Sigmoid colon (tissue), 7 donors: ENCODE data around the gene TMEM235. TPM values are rescaled to one million over a fixed set of nuclear protein-coding genes. Genes with fewer than 3 reads are reported as not detected.

Source experiments
- DNase-seq: peaks from one replicate; pipeline ENCODE4 v3.0.0-alpha.2; 2019
- H3K27ac ChIP-seq, 4 donors: fragments of 200-600 bp; sonication (generic); one replicate each; pipeline ENCODE4 v1.5.1; 2016 to 2019; ENCODE audit warnings: mild to moderate bottlenecking in 1 of 4
- H3K27me3 ChIP-seq, 3 donors: fragments of 200-600 bp; sonication (generic); one replicate each; pipeline ENCODE4 v1.5.1; 2019; ENCODE audit warnings: mild to moderate bottlenecking in 1 of 3
- H3K36me3 ChIP-seq, 4 donors: fragments of 200-600 bp; sonication (generic); one replicate each; pipeline ENCODE4 v1.5.1; 2016 to 2019
- H3K4me1 ChIP-seq, 4 donors: fragments of 200-600 bp; sonication (generic); one replicate each; pipeline ENCODE4 v1.5.1; 2017 to 2019
- H3K4me3 ChIP-seq, 4 donors: fragments of 200-600 bp; sonication (generic); one replicate each; pipeline ENCODE4 v1.5.1; 2017 to 2019; ENCODE audit warnings: mild to moderate bottlenecking in 2 of 4, moderate library complexity in 1 of 4
- H3K9me3 ChIP-seq, 4 donors: fragments of 200-600 bp in 3 of 4; sonication (generic) in 3 of 4; one replicate each; pipeline versions ENCODE4 v1.5.1 to v1.6.1; 2013 to 2019
- CTCF ChIP-seq, 4 experiments: fragments of 450-650 bp in 3 of 4; fragments of 200-600 bp in 1 of 4; IDR thresholded peaks; one replicate each; pipeline ENCODE4 v1.5.1; 2016 to 2019; ENCODE audit warnings: antibody characterized with exemption in 4 of 4, mild to moderate bottlenecking in 3 of 4, moderate library complexity in 2 of 4
- EP300 ChIP-seq, 4 donors: sonication (generic); formaldehyde crosslinking; IDR thresholded peaks; one replicate each; pipeline ENCODE4 v1.6.1; 2017; ENCODE audit warnings: antibody characterized with exemption in 4 of 4
- POLR2A ChIP-seq, 2 donors: fragments of 450-650 bp; IDR thresholded peaks; one replicate each; pipeline ENCODE4 v1.6.1; 2016; ENCODE audit warnings: antibody characterized with exemption in 2 of 2, mild to moderate bottlenecking in 2 of 2, moderate library complexity in 2 of 2
- POLR2AphosphoS5 ChIP-seq, 4 donors: sonication (generic); formaldehyde crosslinking; IDR thresholded peaks; one replicate each; pipeline ENCODE4 v1.6.1; 2017; ENCODE audit warnings: antibody characterized with exemption in 4 of 4
- WGBS, 2 donors: extraction: QIAGEN DNeasy Blood & Tissue Kit; methylation state at CpG; one replicate each; pipeline ENCODE4 v1.1.7; 2013; 5-methylcytosine and 5-hydroxymethylcytosine counted together
- intact Hi-C: fragments of 100-400 bp; cut with DNase I; formaldehyde crosslinking; loops from one replicate; pipeline ENCODE4 v1.15.1; 2023
- polyA plus RNA-seq, 3 donors: library from polyadenylated mRNA; stranded (reverse); fragments of 200-250 nt; gene quantifications; one replicate each; pipeline ENCODE4 v1.2.3, GENCODE V29; 2013
- total RNA-seq, 4 donors: library from RNA; depleted of rRNA; stranded (reverse); fragments of >200 nt; gene quantifications; one replicate each; pipeline ENCODE4 v1.1.0, GENCODE V29; 2016
- donor health status: healthy with polysubstance abuse.
- donor health status: Bipolar disorder and iron deficiency.
- donor health status: healthy.

TMEM235 gene
- total and polyA plus RNA-seq, 7 donors = 0.04 TPM; not detected in 6

- H3K4me1 ChIP-seq = no peaks in the 10 kb centered on the region
- TF ChIP-seq CTCF (IDR thresholded peaks at IDR 0.05) (no peak), EP300 (IDR thresholded peaks at IDR 0.05) (no peak), POLR2A (IDR thresholded peaks at IDR 0.05) (no peak), POLR2AphosphoS5 (IDR thresholded peaks at IDR 0.05) (no peak)
- H3K4me3 ChIP-seq = no peak overlapping the region
- no peaks in the 10 kb centered on the region for H3K36me3 ChIP-seq
- no peak for DNase-seq
- H3K27ac ChIP-seq = no peak overlapping the region
- no peaks in the 10 kb centered on the region for H3K9me3 ChIP-seq
- intact Hi-C loops = no loop called here
- H3K27me3 ChIP-seq = no peaks in the 10 kb centered on the region
- 77 to 80% methylated on average over 7 of the region's 7 CpGs for WGBS, 2 donors
These were observed 25.1 kb upstream of the TMEM235 start for GRCh38 chr17:78206298-78206697.

DNA sequence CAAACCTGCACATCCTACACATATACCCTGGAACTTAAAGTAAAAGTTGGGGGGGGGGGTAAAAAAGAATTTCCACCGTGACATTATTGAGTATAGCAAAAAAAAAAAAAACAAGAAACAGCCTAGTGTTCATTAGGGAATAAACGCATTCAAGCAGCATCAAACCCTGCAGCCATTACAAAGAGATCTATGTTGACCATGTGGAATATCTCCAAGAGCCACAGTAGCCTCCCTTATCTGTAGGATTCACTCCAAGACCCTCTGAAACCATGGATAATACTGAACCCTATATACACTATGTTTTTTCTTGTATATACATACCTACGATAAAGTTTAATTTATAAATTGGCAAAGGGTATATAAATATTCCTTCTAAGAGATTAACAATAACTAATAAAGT is 22.9 kb upstream of the TMEM235 start:
- no peaks in the 10 kb centered on the region for H3K4me1 ChIP-seq
- H3K27ac ChIP-seq = no peak overlapping the region
- DNase-seq = no peak
- TF ChIP-seq EP300 (IDR thresholded peaks at IDR 0.05) = no peak
- TF ChIP-seq POLR2A (IDR thresholded peaks at IDR 0.05) = no peak
- no peak for TF ChIP-seq CTCF (IDR thresholded peaks at IDR 0.05)
- TF ChIP-seq POLR2AphosphoS5 (IDR thresholded peaks at IDR 0.05) = no peak
- H3K27me3 ChIP-seq = no peaks in the 10 kb centered on the region
- no peaks in the 10 kb centered on the region for H3K9me3 ChIP-seq
- 72 to 83% methylated on average over 3 of the region's 3 CpGs for WGBS, 2 donors
- intact Hi-C loops = no loop called here
- no peaks in the 10 kb centered on the region for H3K36me3 ChIP-seq
- no peak overlapping the region for H3K4me3 ChIP-seq

DNA sequence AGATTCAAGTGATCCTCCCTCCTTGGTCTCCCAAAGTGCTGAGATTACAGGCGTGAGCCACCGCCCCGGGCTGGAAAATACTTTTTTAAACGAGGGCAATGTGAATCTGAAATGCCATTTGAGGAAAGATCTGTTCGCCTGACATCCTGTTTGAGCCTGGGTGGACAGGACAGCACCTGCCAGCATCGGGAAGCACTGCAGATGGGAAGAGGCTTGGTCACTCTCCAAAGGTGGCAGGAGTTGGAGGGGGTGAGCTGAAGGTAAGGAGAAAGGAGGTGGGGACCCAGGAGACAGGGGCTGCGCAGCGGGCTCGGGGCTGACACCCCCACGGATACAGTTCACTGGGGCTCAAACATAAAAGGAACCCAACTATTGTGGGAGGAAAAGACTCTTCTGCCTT is 21.3 kb upstream of the TMEM235 start:
- no peaks in the 10 kb centered on the region for H3K36me3 ChIP-seq
- DNase-seq = no peak
- no peak for TF ChIP-seq POLR2A (IDR thresholded peaks at IDR 0.05)
- TF ChIP-seq POLR2AphosphoS5 (IDR thresholded peaks at IDR 0.05) = no peak
- no peak for TF ChIP-seq EP300 (IDR thresholded peaks at IDR 0.05)
- no peak for TF ChIP-seq CTCF (IDR thresholded peaks at IDR 0.05)
- no peaks in the 10 kb centered on the region for H3K9me3 ChIP-seq
- H3K27me3 ChIP-seq = no peaks in the 10 kb centered on the region
- no peak overlapping the region for H3K27ac ChIP-seq
- WGBS, 2 donors = 82 to 88% methylated on average over 10 of the region's 10 CpGs
- H3K4me1 ChIP-seq = peaks cover 0 to 11% (median 7%) of the 10 kb centered on the region in 4 donors
- intact Hi-C loops = no loop called here
- no peak overlapping the region for H3K4me3 ChIP-seq

- intact Hi-C loops = no loop called here
- H3K36me3 ChIP-seq = no peaks in the 10 kb centered on the region
- H3K4me3 ChIP-seq = no peak overlapping the region
- TF ChIP-seq POLR2AphosphoS5 (IDR thresholded peaks at IDR 0.05) (no peak), POLR2A (IDR thresholded peaks at IDR 0.05) (no peak), EP300 (IDR thresholded peaks at IDR 0.05) (no peak), CTCF (IDR thresholded peaks at IDR 0.05) (no peak)
- no peaks in the 10 kb centered on the region for H3K9me3 ChIP-seq
- H3K4me1 ChIP-seq = peaks cover 0 to 11% (median 7%) of the 10 kb centered on the region in 4 donors
- DNase-seq = no peak
- H3K27me3 ChIP-seq = no peaks in the 10 kb centered on the region
- 86% methylated on average over 11 of the region's 11 CpGs for WGBS, 2 donors
- H3K27ac ChIP-seq = no peak overlapping the region
These were observed 20.4 kb upstream of the TMEM235 start for GRCh38 chr17:78211032-78211431.
